Tibial nerve (tissue), 4 donors: ENCODE data around the gene RANBP9.

Source experiments
- EP300 ChIP-seq, 2 donors: sonication (generic); formaldehyde crosslinking; IDR thresholded peaks; one replicate each; pipeline ENCODE4 v1.6.1; 2017; ENCODE audit warnings: antibody characterized with exemption in 2 of 2, mild to moderate bottlenecking in 1 of 2
- POLR2A ChIP-seq, 2 donors: fragments of 450-650 bp; IDR thresholded peaks; one replicate each; pipeline ENCODE4 v1.6.1; 2017; ENCODE audit warnings: antibody characterized with exemption in 2 of 2, mild to moderate bottlenecking in 2 of 2, moderate library complexity in 2 of 2
- TF ChIP-seq, protein P1 (sequence below), 5 experiments: fragments of 200-600 bp in 3 of 5; fragments of 450-650 bp in 2 of 5; sonication (generic) in 3 of 5; IDR thresholded peaks; one replicate each; pipeline ENCODE4 v1.5.1; 2016 to 2019; ENCODE audit warnings: antibody characterized with exemption in 5 of 5, mild to moderate bottlenecking in 3 of 5, moderate library complexity in 2 of 5

- TF ChIP-seq POLR2A (IDR thresholded peaks at IDR 0.05) = no peak
- TF ChIP-seq, protein P1, sequence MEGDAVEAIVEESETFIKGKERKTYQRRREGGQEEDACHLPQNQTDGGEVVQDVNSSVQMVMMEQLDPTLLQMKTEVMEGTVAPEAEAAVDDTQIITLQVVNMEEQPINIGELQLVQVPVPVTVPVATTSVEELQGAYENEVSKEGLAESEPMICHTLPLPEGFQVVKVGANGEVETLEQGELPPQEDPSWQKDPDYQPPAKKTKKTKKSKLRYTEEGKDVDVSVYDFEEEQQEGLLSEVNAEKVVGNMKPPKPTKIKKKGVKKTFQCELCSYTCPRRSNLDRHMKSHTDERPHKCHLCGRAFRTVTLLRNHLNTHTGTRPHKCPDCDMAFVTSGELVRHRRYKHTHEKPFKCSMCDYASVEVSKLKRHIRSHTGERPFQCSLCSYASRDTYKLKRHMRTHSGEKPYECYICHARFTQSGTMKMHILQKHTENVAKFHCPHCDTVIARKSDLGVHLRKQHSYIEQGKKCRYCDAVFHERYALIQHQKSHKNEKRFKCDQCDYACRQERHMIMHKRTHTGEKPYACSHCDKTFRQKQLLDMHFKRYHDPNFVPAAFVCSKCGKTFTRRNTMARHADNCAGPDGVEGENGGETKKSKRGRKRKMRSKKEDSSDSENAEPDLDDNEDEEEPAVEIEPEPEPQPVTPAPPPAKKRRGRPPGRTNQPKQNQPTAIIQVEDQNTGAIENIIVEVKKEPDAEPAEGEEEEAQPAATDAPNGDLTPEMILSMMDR (IDR thresholded peaks at IDR 0.05) = no peak
- no peak for TF ChIP-seq EP300 (IDR thresholded peaks at IDR 0.05)
These were observed 114.6 kb downstream of the RANBP9 start for GRCh38 chr6:13597073-13597472.
